Measurements from ENCODE around the gene FARP1.

The FARP1 gene

GRCh38 chr13:98308086-98308911 lies 165.4 kb downstream of the FARP1 start:
- DNase-seq (ENCODE audit: low spot score), result no peak

DNA sequence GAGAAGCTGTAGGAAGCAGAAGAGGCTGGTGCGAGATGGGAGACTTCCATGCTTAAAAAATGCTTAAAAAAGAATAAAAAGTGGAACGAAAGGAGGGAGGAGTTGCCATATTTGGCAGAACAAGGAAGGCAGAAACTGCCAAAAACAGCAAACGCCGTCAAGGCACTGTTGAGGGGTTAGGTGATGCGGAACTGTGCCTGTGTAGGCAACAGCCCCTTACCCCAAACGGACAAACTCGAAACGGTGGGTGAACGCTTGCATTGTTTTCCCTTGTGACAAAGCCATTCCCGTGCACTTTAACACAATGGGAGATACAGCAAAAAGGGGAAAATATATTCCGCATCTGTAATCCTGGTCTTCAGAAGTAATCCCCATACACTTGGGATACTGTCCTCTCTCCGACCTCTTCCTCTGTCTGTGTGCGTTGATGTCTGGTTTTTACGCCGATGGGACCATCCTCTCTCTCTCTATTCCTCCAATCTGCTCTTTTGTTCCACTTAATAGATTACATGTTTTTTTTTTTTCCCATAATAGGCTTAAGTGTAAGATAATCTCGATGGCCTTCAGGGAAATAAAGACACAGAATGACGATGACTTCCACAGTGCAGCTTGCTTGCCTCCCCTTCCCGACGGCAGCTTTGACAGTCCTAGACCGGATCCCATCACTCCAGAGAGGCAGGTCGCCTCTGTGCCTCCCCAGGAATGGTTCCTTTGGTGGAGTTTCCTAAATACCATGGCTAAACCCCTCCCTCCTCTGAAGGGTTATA lies 166.9 kb downstream of the FARP1 start:
- DNase-seq (ENCODE audit: low spot score), result no peak

- DNase-seq (ENCODE audit: low spot score), result no peak
These were observed 167.7 kb downstream of the FARP1 start for GRCh38 chr13:98310485-98311199.

- no peak for DNase-seq (ENCODE audit: low spot score)
These were observed 168.3 kb downstream of the FARP1 start for GRCh38 chr13:98311200-98311548.

GRCh38 chr13:98312606-98313005 lies 169.7 kb downstream of the FARP1 start:
- DNase-seq (ENCODE audit: low spot score), result no peak

GRCh38 chr13:98313023-98313921 lies 170.4 kb downstream of the FARP1 start:
- no peak for DNase-seq (ENCODE audit: low spot score)

- DNase-seq (ENCODE audit: low spot score), result no peak
These were observed 171.0 kb downstream of the FARP1 start for GRCh38 chr13:98313922-98314292.

GRCh38 chr13:98315466-98315865 lies 172.6 kb downstream of the FARP1 start:
- DNase-seq (ENCODE audit: low spot score), result no peak

DNA sequence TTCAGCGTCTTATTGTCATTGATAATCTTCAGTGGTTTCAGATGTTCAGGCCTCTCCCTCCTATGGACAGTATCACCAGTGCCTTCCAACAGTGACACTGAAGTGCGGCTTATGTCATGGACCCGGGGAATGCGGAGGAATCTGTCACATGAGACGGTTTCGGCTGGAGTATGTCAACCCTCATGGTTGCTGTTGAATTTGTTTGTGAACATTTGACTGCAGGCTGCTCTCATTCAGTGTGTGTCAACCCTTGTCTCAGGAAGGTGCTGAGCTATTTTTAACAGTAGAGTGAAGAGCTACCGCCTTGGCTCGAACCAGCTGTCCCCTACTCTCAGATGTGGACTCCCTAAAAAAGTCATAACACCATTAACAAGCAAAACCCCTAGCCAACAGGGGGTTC lies 173.0 kb downstream of the FARP1 start:
- DNase-seq (ENCODE audit: low spot score), result no peak

DNA sequence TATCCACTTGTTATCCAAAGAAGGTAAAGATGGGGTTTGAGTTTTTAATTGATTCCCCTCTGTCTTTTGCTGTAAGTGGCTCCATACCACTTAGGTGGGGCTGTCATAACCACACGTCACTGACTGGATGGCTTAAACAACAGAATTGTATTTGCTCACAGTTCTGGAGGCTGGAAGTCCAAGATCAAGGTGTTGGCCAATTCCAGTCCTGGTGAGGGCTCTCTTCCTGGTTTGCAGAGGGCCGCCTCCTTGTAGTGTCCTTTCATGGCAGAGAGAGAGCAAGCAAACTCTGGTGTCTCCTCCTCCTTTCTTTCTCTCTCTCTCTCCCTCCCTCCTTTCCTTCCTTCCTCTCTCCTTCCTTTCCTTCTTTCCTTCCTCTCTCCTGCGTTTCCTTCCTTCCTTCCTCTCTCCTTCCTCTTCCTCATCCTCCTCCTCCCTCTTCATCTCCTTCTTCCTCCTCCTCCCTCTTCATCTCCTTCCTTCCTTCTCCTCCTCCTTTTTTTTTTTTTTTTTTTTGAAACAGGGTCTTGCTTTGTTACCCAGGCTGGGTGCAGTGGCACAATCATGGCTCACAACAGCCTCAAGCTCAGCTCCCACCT lies 174.8 kb downstream of the FARP1 start:
- DNase-seq (ENCODE audit: low spot score), result no peak

- no peak for DNase-seq (ENCODE audit: low spot score)
These were observed 175.5 kb downstream of the FARP1 start for GRCh38 chr13:98318263-98318878.

DNA sequence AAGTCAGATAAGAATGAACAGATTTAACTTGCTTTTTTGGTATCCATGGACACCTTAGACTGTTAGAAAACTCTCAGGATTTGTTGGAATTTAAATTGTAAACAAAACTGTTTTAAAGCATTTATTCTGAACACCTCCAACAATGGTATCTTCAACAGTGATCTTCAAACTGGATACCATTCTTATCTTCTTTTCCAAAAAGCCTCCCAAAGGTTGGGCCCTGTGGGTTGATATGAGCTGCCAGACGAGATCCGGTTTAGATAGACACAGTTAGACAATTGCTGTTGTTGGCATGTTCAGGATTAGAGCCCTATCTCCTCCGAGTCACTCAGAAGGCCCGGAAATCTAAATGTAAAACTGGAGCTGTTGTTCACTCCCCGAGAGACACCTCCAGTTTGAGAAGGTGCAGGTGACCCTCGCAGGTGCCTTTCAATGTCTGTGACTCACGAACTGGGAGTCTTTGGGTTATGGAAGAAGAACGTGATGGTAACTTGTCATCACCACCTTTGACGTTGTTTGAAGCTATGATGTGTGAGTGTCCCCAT lies 177.7 kb downstream of the FARP1 start:
- DNase-seq (ENCODE audit: low spot score), result no peak

GRCh38 chr13:98321395-98321794 lies 178.5 kb downstream of the FARP1 start:
- DNase-seq (ENCODE audit: low spot score), result no peak

DNA sequence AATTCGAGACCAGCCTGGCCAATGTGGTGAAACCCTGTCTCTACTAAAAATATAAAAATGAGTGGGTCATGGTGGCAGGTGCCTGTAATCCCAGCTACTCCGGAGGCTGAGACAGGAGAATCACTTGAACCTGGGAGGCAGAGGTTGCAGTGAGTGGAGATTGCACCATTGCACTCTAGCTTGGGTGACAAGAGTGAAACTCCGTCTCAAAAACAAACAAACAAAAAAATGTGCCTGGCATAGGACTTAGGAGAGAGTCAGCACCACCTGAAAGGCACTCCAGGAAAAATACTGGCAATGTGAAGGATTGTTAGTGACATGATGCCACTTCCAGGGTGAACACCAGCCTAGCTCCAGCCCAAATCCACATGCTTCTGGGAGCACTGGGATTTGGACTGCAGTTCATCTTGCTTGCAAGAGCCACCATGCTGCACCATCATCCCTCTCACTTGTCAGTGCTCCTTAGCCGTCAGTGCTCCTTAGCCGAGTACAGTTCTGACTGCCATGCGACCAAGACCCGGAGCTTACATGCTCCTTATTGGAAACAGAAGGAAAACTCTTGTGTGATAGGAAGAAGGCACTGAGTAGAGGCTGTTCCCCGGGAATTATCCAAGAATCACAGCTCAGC lies 179.3 kb downstream of the FARP1 start:
- DNase-seq (ENCODE audit: low spot score), result no peak

DNA sequence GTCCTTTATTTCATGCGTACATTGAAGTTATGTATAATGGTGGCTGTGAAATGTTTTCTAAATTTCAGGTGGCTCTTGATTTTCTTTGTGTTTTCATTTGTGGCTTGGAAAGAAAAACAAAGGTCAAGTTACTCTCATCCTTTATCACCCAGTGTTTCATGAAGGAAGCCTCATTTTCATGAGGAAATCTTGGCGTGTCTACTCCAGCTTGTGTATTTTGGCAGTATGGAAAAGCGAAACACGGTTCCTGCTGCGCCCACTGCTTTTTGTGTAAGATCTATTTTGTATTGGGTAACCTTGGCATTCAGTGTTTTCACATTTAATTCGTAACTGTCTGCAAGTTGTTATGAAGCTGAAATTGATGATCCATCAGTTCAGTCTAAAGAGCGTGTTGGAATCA lies 181.2 kb downstream of the FARP1 start:
- no peak for DNase-seq (ENCODE audit: low spot score)

DNA sequence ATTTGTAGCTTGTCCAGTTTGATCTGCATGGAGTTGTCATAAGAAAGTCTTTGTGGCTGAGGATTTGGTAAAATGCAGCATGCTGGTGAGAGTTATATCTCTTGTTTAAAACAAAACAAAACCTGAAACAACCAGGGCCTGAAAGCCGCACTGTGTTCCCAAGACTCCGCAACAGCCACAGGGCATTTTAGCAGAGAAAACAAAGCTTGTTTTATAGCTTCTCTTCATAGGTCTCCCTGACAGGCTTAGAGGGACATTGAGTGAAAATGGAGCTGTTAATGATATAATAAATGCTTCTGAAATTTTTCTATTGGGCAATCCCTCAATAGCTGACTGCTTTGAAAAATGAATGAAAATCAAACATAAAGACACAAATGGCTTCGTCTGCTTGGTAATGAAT lies 182.8 kb downstream of the FARP1 start:
- DNase-seq (ENCODE audit: low spot score), result peak; percentile 72

DNA sequence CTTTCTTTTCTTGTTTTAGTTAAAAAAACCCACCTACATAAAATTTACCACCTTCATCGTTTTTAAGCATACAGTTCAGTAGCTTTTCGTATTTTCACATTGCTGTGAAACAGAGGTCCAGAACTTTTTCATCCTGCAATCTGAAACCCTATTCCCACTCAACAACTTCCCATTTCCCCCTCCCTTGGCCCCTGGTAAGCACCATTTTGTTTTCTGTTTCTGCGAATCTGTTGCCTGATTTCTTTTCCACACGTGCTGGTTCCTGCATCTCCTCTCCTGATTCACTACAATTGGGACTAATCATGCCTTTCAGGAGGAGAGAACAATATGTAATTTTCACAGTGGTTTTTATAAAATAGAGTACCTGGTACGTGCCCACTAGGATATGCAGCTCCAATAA lies 183.4 kb downstream of the FARP1 start:
- no peak for DNase-seq (ENCODE audit: low spot score)

DNA sequence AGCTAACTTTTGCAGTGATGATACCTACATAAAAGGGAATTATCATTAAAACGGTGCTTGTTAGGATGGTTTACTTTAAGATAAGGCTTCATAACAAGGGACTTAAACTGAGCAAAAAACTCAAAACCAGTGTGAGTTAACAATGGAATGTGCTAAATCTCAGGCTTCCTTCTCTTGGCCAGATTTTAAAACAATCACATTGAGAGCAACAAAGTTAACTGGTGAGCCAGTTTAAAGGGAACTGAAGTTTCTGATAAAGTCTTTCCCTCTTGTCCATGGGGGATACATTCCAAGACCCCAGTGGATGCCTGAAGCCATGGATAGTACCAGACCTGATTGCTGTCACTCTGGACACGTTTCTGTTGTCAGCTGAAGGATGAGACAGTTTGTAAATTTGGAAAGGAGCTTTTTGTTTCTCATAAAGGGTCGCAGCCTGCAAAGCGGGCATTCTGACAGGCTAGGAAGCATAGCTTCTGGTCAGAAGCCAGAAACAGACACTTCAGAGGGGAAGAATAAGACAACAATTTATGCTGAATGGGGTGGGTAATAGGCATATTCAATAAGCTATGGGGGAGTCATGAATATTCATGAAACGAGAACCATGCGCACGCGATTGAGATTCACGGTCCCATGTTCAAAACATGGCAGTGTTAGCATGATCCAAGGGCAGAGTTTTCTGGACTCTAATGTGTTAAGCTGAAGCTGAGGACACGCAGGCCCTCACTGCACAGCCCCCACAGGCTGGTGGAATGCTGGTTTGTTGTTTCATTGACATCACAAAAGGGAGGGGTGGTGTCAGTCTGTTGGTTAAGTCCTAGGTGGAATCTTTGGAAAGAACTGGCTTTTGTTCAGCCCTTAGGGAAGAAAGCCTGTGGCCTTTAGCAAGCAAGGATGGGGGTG lies 184.7 kb downstream of the FARP1 start:
- DNase-seq (ENCODE audit: low spot score), result no peak

GRCh38 chr13:98328511-98328910 lies 185.6 kb downstream of the FARP1 start:
- no peak for DNase-seq (ENCODE audit: low spot score)

Data from COLO829 (cell line).